Panc1 (cell line): ENCODE measurements around the gene ZNF175.

Experiments used
- CTCF ChIP-seq: fragments of 450-650 bp; IDR thresholded peaks from 2 replicates; pipeline ENCODE4 v1.5.1; 2017; ENCODE audit warnings: mild to moderate bottlenecking
- POLR2AphosphoS5 ChIP-seq: IDR thresholded peaks from 2 replicates; pipeline ENCODE4 v1.6.1; 2012; ENCODE audit warnings: mild to moderate bottlenecking, low read depth, low read length, moderate library complexity
- REST ChIP-seq, 2 experiments: IDR thresholded peaks; 2 replicates each; pipeline ENCODE4 v1.6.1; 2011 to 2012; ENCODE audit warnings: low read depth in 2 of 2, control low read depth in 1 of 2, low read length in 1 of 2, mild to moderate bottlenecking in 1 of 2, moderate library complexity in 1 of 2; ENCODE audit not compliant: insufficient read depth in 1 of 2
- SIN3A ChIP-seq: IDR thresholded peaks from 2 replicates; pipeline ENCODE4 v1.6.1; 2012; ENCODE audit warnings: low read depth, mild to moderate bottlenecking, low read length, moderate library complexity, borderline replicate concordance; ENCODE audit not compliant: insufficient read depth
- TCF7L2 ChIP-seq: IDR thresholded peaks from 2 replicates; pipeline ENCODE4 v1.6.1; 2011; ENCODE audit warnings: mild to moderate bottlenecking, low read depth, low read length, inconsistent platforms

- TF ChIP-seq POLR2AphosphoS5: no peak
- TF ChIP-seq CTCF: no peak
- no peak for TF ChIP-seq TCF7L2
- peak; percentile 95 to 98 for TF ChIP-seq REST (IDR thresholded peaks at IDR 0.05; ENCODE audit: insufficient read depth in 1 of 2, low read depth in 2 of 2, low read length in 1 of 2)
- no peak for TF ChIP-seq SIN3A
Measured at GRCh38 chr19:51552996-51553725, 17.9 kb upstream of the ZNF175 start.
